NCI-H1930 (cell line): ENCODE measurements around the gene SLC25A13.

Experiments used
- DNase-seq, 2 experiments: peaks; one replicate each; lab custom pipeline; 2025; lab: John Stamatoyannopoulos, UW

SLC25A13 gene

GRCh38 chr7:96202102-96202501 is 119.8 kb downstream of the SLC25A13 start:
- DNase-seq, result no peak

GRCh38 chr7:96200740-96201139 is 121.2 kb downstream of the SLC25A13 start:
- no peak for DNase-seq

GRCh38 chr7:96199421-96199820 is 122.5 kb downstream of the SLC25A13 start:
- no peak for DNase-seq

DNA sequence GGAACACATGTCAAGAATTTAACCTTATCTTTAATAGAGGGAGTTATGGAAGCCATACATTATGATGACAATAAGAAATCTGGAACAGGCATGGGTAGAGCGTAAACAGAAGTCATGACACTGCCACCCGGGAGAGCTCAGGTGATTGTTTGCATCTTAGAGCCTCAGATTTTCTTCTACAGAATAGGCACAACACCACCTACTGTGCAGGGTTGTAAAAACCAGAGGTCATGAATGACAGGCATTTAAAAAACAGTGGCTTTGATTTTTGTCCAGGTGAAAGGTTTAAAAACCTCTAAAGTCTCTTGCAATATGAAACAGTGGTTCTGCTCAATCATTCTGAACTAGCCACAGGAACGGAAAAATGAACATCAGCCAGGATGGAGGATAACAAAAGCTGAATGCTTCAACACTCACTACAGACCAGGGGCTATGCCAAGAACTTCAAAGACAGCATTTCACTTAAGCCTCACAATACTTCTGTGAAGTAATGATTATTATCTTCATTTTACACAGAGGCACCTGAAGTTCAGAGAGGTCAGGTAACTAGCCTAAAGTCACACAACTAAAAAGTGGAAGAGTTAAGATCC is 123.8 kb downstream of the SLC25A13 start:
- no peak for DNase-seq

DNA sequence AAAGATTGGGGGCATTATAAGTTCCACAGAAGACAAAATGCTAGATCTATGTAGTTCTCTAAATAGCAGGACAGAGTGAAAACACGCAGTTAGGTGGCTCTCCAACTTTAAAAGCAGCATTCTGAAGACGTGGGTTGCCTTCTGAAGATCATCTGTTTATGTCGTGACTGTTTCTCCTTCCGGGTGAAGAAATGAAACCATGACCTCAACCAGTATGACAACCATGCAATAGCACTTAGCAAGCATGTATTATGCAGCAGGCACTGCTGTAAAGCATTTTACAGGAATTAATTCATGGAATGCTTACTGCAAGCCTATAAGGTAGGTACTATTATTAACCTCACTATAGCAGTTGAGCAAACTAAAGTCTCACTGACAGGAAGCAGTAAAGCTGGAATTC is 125.2 kb downstream of the SLC25A13 start:
- DNase-seq, result no peak

DNA sequence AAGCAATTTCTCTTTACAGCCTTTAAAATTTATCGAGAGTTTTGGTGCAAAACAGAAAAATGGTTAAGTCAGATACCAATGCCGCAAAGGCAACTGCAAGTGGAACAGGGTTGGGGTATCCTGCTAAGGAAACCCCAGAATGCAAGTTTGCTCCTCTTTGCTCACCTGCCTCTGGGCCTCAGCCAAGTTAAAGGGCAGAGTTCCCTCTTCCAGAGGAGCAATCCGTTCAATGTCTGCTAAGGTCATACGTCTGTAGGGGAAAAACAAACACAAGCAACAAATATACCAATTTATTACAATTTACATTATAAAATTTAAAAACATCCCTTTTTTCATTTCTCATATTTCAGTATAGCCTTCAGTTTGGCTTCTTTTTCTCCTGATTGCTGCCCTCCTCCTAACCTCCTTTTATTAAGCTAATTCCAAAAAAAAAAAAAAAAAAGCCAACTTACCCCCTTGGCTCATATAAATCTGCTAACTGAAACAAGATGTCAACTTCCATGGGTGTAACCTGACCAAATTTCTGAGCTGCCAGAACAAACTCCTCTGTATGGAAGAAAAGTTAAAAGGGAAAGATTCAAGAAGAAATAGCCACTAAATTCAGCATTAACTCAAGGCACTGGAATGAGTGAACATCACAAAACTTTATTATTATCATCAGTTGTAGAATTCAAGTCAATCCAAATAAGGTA is 132.6 kb downstream of the SLC25A13 start:
- DNase-seq, result peak in 1 of 2 experiments; percentile 24

- DNase-seq, result no peak
Measured at GRCh38 chr7:96188591-96188991, 133.3 kb downstream of the SLC25A13 start.

DNA sequence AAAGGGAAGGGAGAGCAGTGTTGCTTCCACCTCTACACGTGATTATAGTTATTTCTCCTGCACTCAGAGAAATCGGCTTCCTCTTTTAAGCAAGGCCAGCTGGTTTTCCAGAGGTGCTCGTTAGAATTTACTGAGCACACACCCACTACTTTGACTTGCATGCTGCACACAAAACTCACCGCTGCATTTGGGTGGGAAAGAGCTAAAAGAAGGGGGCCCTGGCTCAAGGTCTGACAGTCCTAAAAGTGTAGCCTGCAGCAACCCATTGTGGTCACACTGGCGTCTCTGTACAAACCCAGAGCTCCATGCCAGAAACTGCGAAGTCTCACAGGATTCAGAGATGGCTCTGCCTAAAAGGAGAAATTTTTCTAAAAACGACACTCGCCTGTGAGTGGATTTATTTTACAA is 133.7 kb downstream of the SLC25A13 start:
- DNase-seq, result no peak

DNA sequence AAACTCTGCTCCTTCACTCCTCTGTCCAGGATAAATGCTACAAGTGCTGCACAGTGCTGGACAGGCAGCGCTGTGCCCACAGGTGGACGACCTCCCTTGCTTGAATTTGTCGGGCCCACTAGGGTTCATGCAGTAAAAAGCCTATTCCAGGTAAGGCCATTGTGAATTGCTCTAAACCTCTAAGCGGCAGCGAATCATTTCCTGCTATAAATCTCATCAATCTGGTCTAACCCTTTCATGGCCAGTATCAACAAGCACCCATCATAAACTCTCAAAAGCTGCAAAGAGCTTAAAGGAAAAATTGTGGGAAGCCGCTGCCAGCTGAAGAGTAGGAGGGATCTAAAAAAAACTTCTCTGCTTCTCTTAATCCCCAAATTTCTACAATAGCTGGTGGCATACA is 134.2 kb downstream of the SLC25A13 start:
- no peak for DNase-seq

DNA sequence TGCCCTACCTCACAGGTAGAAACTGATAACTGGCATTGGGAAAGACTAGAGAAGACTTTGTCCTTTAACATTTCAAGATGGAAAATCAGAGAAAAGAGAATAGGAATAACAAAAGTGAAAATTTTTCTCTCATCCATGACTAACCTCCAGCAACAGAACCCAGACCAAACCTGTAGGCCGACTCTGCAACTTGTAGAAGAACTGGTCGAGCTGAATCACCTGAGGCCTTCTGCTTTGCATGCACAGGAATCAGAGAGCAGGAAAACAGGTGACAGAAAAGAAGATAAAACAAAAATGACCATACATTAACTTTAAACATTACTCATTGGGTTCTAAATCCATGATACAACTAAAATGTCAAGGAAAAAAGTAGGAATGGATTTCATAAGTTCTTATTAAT is 137.1 kb downstream of the SLC25A13 start:
- no peak for DNase-seq

DNA sequence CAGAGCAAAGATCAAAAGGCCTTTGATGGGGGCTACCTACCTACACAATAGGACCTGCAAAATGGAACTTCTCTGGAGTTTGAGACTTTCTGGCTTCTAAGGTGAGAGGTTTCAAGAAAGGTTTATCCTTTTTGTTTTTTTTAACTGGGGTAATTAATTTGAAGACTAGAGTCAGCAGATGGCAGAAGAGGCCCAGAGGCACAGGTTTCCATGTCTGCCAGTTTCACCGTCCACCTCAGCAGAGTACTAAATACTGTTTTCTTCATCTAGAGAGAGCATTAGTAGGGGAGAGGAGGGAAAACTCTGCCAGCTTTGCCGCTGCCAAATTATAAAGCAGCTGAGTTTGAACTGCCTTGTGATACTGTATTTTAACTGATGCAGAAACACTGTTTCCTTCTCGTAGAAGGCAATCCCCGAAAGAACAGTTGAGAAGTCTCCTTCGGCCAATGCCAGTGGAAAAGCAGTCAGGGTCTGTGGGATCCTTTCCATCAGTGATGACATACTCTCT is 138.7 kb downstream of the SLC25A13 start:
- no peak for DNase-seq

GRCh38 chr7:96182424-96183158 is 139.3 kb downstream of the SLC25A13 start:
- DNase-seq, result no peak

GRCh38 chr7:96181174-96181573 is 140.7 kb downstream of the SLC25A13 start:
- no peak for DNase-seq

GRCh38 chr7:96179837-96180236 is 142.1 kb downstream of the SLC25A13 start:
- DNase-seq, result no peak

DNA sequence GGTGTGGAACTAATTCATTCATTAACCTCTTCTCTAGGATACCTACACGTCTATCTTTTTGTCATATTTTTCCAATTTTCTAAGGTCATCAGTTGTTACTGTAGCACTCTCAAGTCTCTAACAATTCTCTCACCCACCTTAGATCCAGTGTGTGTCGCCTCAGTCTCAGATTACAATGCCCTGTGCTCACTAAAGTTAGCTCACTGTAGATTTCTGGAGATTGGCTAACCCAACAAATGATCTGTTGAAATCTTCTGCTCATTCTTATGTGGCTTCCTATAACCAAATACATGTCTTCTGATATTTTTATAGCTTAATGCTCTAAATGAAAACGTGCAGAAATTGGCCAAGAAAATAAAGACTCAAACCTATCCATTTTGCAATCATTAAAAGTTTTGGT is 142.6 kb downstream of the SLC25A13 start:
- no peak for DNase-seq

DNA sequence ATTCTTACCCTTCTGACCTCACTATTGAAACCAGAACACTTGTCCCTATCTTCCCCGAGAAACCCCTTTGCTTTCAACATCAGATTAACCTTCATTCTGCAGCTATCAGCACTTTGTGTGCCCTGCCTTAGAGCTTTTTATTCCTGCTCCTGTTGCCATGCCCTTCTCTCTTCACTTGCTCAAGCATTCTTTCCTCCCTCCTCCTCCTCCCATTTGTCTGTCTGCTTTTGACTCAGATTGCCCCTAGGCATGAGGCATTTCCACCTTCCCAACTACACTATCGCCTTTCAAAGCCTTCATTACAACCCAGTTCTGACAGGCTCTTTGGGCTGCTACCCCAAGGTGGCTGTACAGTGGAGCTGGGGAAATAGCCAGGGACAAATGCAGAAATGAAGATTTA is 143.3 kb downstream of the SLC25A13 start:
- DNase-seq, result no peak

DNA sequence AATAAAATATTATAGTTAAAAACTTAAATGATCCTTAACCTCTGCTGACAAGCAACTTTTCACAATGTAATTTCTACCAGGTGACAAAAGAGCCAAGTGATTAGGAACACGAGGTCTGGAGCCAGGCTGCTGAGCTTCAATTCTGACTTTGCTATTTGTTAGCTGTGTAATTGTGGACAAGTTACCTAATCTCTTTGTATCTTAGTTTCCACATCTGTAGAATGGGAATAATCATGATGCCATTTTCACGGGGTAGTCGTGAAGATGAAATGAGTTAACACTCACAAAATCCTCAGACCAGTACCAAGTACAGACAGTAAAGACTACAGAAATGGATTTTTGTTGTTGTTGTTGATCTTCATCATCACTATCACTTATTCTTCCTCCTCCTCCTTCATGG is 144.5 kb downstream of the SLC25A13 start:
- DNase-seq, result no peak

DNA sequence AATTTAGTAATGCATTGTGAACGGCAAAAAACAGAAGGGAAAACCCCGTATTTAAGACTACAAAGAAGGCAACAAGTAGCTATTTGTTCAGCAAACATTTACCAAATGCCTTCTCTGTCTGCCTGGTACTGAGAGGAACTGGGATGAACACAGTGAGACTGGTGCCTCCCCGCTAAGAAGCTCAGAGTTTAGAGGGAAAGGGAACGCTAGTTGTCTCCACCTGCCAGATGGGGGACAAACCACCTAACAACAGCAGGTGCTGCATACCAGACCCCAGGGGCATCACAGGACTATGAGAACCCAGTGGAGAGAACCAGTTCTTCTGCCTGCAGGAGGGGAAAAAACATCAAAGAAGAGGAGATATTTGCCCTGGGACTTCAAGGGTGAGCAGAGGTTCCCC is 147.1 kb downstream of the SLC25A13 start:
- peak; percentile 46 to 83 for DNase-seq

DNA sequence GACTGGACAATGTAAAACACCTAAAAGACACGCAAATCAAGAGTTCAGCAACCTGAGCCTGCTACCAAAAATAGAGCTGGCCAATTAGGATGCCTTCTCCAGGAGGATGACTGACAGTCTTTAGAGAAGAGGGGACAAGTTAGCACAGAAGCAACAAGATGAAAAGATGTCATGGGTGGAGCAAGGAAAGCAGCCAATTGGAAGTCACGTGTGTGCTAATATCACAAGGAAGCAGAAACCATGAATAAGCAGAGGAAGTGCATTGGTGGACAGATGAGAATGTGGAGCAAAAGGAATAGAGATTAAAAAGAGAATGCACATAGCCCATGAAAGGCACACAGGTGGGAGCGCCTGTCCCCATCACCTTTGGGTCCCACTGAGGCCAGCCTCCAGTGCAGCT is 148.1 kb downstream of the SLC25A13 start:
- DNase-seq, result no peak

DNA sequence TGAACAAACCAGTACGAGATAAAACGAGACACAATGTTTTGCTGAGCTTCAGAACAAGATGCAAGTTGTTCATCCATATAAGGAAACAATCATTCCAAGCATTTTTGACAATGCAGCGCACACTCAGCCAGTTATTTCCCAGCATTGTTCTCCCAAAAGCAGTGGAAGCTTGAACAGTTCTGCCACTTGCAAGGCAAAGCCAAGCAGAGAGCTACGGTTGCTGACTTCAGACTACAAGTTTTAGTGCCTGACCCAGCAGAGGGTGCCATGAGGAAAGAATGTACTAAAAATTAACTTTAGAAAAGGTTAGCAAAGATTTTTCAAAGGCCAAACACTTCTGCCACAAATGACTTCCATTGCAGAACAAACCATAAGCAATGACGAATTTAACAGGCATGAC is 152.5 kb downstream of the SLC25A13 start:
- DNase-seq, result no peak

GRCh38 chr7:96167424-96167823 is 154.5 kb downstream of the SLC25A13 start:
- no peak for DNase-seq

GRCh38 chr7:96161897-96162296 is 160.0 kb downstream of the SLC25A13 start:
- no peak for DNase-seq

DNA sequence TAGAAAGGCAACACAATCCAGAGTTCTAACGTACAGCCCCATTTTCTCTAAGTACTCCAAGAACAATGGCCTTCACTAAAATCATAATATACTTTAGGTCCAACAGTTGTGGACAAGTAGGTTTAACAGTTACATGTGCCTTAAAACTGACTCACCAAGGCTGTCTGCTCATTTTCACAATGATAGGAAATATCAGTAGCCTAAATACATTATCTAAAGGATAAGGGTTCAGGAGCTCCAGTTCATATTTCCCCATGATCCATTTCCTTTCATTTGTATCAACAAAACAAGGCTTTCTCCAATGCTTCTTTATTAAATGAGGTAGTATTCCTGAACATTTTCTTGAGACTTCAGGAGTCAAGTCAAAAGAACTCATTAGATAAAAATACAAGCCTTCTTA is 164.0 kb downstream of the SLC25A13 start:
- DNase-seq, result no peak
